Stomach (tissue), 9 donors: ENCODE data around the gene UPP2. TPM values are rescaled to one million over a fixed set of nuclear protein-coding genes. Genes with fewer than 3 reads are reported as not detected.

Experiments
- DNase-seq, 2 donors: peaks; one replicate each; pipeline versions ENCODE4 v3.0.0 to v3.0.0-alpha.2; 2013 to 2019
- H3K27ac ChIP-seq, 5 donors: fragments of 200-600 bp in 4 of 5; sonication (generic) in 4 of 5; one replicate each; pipeline ENCODE4 v1.5.1; 2013 to 2019; ENCODE audit warnings: mild to moderate bottlenecking in 1 of 5, moderate library complexity in 1 of 5
- H3K27me3 ChIP-seq, 3 donors: fragments of 200-600 bp; sonication (generic); one replicate each; pipeline ENCODE4 v1.5.1; 2017 to 2019; ENCODE audit warnings: mixed run types in 1 of 3
- H3K36me3 ChIP-seq, 4 donors: fragments of 200-600 bp; sonication (generic); 1 replicate in 3 of 4; 2 replicates in 1 of 4; pipeline ENCODE4 v1.5.1; 2016 to 2019
- H3K4me1 ChIP-seq, 4 donors: fragments of 200-600 bp; sonication (generic); one replicate each; pipeline ENCODE4 v1.5.1; 2016 to 2019
- H3K4me3 ChIP-seq, 4 donors: fragments of 200-600 bp; sonication (generic) in 3 of 4; one replicate each; pipeline ENCODE4 v1.5.1; 2016 to 2019; ENCODE audit warnings: mild to moderate bottlenecking in 1 of 4
- H3K9me3 ChIP-seq, 4 donors: fragments of 200-600 bp; sonication (generic); one replicate each; pipeline ENCODE4 v1.5.1; 2016 to 2019
- CTCF ChIP-seq, 7 experiments: fragments of 450-650 bp in 4 of 7; fragments of 200-600 bp in 3 of 7; sonication (generic) in 3 of 7; IDR thresholded peaks; one replicate each; pipeline ENCODE4 v1.5.1; 2016 to 2019; ENCODE audit warnings: antibody characterized with exemption in 7 of 7, control low read depth in 2 of 7, mild to moderate bottlenecking in 1 of 7
- EP300 ChIP-seq: sonication (generic); formaldehyde crosslinking; IDR thresholded peaks from one replicate; pipeline ENCODE4 v1.6.1; 2017; ENCODE audit warnings: antibody characterized with exemption
- POLR2A ChIP-seq, 4 donors: fragments of 450-650 bp; IDR thresholded peaks; one replicate each; pipeline ENCODE4 v1.6.1; 2016; ENCODE audit warnings: antibody characterized with exemption in 4 of 4, control low read depth in 2 of 4, mild to moderate bottlenecking in 1 of 4, moderate library complexity in 1 of 4
- POLR2AphosphoS5 ChIP-seq, 3 donors: sonication (generic); formaldehyde crosslinking; IDR thresholded peaks; one replicate each; pipeline ENCODE4 v1.6.1; 2016; ENCODE audit warnings: antibody characterized with exemption in 3 of 3
- WGBS, 5 donors: extraction: QIAGEN DNeasy Blood & Tissue Kit in 3 of 5; methylation state at CpG; one replicate each; pipeline versions ENCODE4 v1.1.5 to v1.1.7; 2013 to 2018; 5-methylcytosine and 5-hydroxymethylcytosine counted together
- intact Hi-C: fragments of 100-400 bp; cut with DNase I; formaldehyde crosslinking; loops from one replicate; pipeline ENCODE4 v1.15.1; 2023; ENCODE audit warnings: low total_unique reads
- polyA plus RNA-seq, 3 donors: library from polyadenylated mRNA; stranded (reverse); fragments of 200-250 nt; gene quantifications; one replicate each; pipeline ENCODE4 v1.2.3, GENCODE V29; 2013
- total RNA-seq, 5 donors: library from RNA; depleted of rRNA; stranded (reverse); fragments of >200 nt; gene quantifications; one replicate each; pipeline versions ENCODE4 v1.1.0 to v1.2.3, GENCODE V29; 2014 to 2016
- donor health status: healthy with polysubstance abuse.
- donor health status: Bipolar disorder and iron deficiency.
- donor health status: healthy.

UPP2 gene
- total and polyA plus RNA-seq, 8 donors, result not detected

- no peaks in the 10 kb centered on the region for H3K9me3 ChIP-seq
Measured at GRCh38 chr2:158174956-158175355, 73.3 kb downstream of the UPP2 start.

GRCh38 chr2:158178646-158179045 is 77.0 kb downstream of the UPP2 start:
- DNase-seq, result no peak
- WGBS, 5 donors, result 36 to 59% (median 52%) methylated on average over 3 of the region's 3 CpGs
- no peaks in the 10 kb centered on the region for H3K27me3 ChIP-seq
- H3K27ac ChIP-seq, result no peak overlapping the region
- peaks cover 0 to 7% (median 0%) of the 10 kb centered on the region in 4 donors for H3K4me1 ChIP-seq
- no peaks in the 10 kb centered on the region for H3K36me3 ChIP-seq
- no peaks in the 10 kb centered on the region for H3K9me3 ChIP-seq
- intact Hi-C loops, result no loop called here
- H3K4me3 ChIP-seq, result no peak overlapping the region
- TF ChIP-seq CTCF (IDR thresholded peaks at IDR 0.05), result no peak
- TF ChIP-seq EP300, result no peak
- TF ChIP-seq POLR2AphosphoS5 (IDR thresholded peaks at IDR 0.05), result no peak
- TF ChIP-seq POLR2A (IDR thresholded peaks at IDR 0.05), result no peak

More at GRCh38 chr2:158174956-158175355, 73.3 kb downstream of the UPP2 start:
- Histone ChIP-seq H3K36me3 (no peaks in the 10 kb centered on the region), H3K27ac (no peak overlapping the region), H3K27me3 (no peaks in the 10 kb centered on the region), H3K4me3 (no peak overlapping the region), H3K4me1 (peaks cover 0 to 7% (median 0%) of the 10 kb centered on the region in 4 donors)
- DNase-seq, result no peak
- no peak for TF ChIP-seq POLR2A (IDR thresholded peaks at IDR 0.05)
- no peak for TF ChIP-seq EP300
- TF ChIP-seq POLR2AphosphoS5 (IDR thresholded peaks at IDR 0.05), result no peak
- TF ChIP-seq CTCF (IDR thresholded peaks at IDR 0.05), result no peak
- WGBS, 5 donors, result 92 to 97% (median 96%) methylated on average over 5 of the region's 5 CpGs
- intact Hi-C loops, result no loop called here

GRCh38 chr2:158179660-158180059 is 78.0 kb downstream of the UPP2 start:
- intact Hi-C loops, result no loop called here
- peak in 1 of 2 donors; percentile 54 for DNase-seq
- Histone ChIP-seq H3K36me3 (no peaks in the 10 kb centered on the region), H3K27ac (no peak overlapping the region), H3K27me3 (no peaks in the 10 kb centered on the region), H3K4me1 (peaks cover 0 to 11% (median 2%) of the 10 kb centered on the region in 4 donors), H3K9me3 (no peaks in the 10 kb centered on the region), H3K4me3 (no peak overlapping the region)
- TF ChIP-seq CTCF (IDR thresholded peaks at IDR 0.05), result peak in 2 of 7 experiments; percentile 9 to 22
- no peak for TF ChIP-seq POLR2AphosphoS5 (IDR thresholded peaks at IDR 0.05)
- 17 to 28% (median 24%) methylated on average over 2 of the region's 2 CpGs for WGBS, 5 donors

- no peak for DNase-seq
- no peak for TF ChIP-seq POLR2AphosphoS5 (IDR thresholded peaks at IDR 0.05)
- no peak for TF ChIP-seq POLR2A (IDR thresholded peaks at IDR 0.05)
- TF ChIP-seq CTCF (IDR thresholded peaks at IDR 0.05), result no peak
- TF ChIP-seq EP300, result no peak
- Histone ChIP-seq H3K4me3 (no peak overlapping the region), H3K36me3 (no peaks in the 10 kb centered on the region), H3K4me1 (peaks cover 0 to 26% (median 4%) of the 10 kb centered on the region in 4 donors), H3K27me3 (no peaks in the 10 kb centered on the region), H3K27ac (no peak overlapping the region), H3K9me3 (no peaks in the 10 kb centered on the region)
- intact Hi-C loops, result no loop called here
- WGBS, 5 donors, result 45 to 84% (median 67%) methylated on average over 2 of the region's 2 CpGs
Measured at GRCh38 chr2:158181171-158181570, 79.5 kb downstream of the UPP2 start.
